22Rv1 (cell line): ENCODE results near the gene FKBP8.

ENCODE experiments used
- ZFX ChIP-seq: fragments of 450-650 bp; IDR thresholded peaks from 2 replicates; pipeline ENCODE4 v1.6.1; 2017; ENCODE audit warnings: antibody characterized with exemption, borderline replicate concordance
- TF ChIP-seq, protein P1 (sequence below): fragments of 450-650 bp; IDR thresholded peaks from 2 replicates; pipeline ENCODE4 v1.5.1; 2017; ENCODE audit warnings: mild to moderate bottlenecking

DNA sequence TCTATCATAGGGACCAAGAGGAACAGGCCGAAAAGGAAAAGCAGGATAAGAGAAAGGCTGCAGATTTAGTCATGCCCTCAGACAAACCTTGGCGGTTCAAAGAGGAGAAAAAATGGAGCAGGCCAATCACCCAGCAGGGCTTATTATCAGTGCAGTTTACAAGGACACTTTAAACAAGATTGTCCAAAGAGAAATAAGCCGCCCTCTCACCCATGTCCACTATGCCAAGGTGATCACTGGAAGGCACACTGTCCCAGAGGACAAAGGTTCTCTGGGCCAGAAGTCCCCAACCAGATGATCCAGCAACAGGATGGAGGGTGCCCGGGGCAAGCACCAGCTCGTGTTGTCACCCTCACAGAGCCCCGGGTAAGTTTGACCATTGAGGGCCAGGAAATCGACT is 36.9 kb upstream of the FKBP8 start:
- TF ChIP-seq, protein P1, sequence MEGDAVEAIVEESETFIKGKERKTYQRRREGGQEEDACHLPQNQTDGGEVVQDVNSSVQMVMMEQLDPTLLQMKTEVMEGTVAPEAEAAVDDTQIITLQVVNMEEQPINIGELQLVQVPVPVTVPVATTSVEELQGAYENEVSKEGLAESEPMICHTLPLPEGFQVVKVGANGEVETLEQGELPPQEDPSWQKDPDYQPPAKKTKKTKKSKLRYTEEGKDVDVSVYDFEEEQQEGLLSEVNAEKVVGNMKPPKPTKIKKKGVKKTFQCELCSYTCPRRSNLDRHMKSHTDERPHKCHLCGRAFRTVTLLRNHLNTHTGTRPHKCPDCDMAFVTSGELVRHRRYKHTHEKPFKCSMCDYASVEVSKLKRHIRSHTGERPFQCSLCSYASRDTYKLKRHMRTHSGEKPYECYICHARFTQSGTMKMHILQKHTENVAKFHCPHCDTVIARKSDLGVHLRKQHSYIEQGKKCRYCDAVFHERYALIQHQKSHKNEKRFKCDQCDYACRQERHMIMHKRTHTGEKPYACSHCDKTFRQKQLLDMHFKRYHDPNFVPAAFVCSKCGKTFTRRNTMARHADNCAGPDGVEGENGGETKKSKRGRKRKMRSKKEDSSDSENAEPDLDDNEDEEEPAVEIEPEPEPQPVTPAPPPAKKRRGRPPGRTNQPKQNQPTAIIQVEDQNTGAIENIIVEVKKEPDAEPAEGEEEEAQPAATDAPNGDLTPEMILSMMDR: no peak
- no peak for TF ChIP-seq ZFX
